RWPE2 (cell line): Measurements from ENCODE around the gene POLR3K.
"Not testable (repeated sequence)": the region's sequence is repeated elsewhere in the genome, so short reads cannot be mapped to it uniquely, and the experiment has no call there.

Experiments used
- ATAC-seq: fragments of 200-7000 bp; cut with Tn5 transposase; 3 replicates; pipeline ENCODE4 v1.9.1; 2021; ENCODE audit warnings: low read depth
- DNase-seq: peaks from one replicate; pipeline ENCODE4 v3.0.0-alpha.2; 2020; ENCODE audit warnings: low spot score
- H3K27ac ChIP-seq: fragments of 450-650 bp; 2 replicates; pipeline ENCODE4 v1.5.1; 2017; ENCODE audit warnings: mild to moderate bottlenecking; ENCODE audit not compliant: poor library complexity, severe bottlenecking
- H3K27me3 ChIP-seq: fragments of 250-450 bp; sonication (Bioruptor Pico); 2 replicates; pipeline ENCODE4 v1.5.1; 2021; ENCODE audit warnings: mild to moderate bottlenecking, moderate library complexity; ENCODE audit not compliant: insufficient read depth, poor library complexity, severe bottlenecking
- H3K36me3 ChIP-seq: fragments of 250-450 bp; sonication (Bioruptor Pico); 2 replicates; pipeline ENCODE4 v1.5.1; 2020; ENCODE audit warnings: low read depth, mild to moderate bottlenecking, moderate library complexity
- H3K4me1 ChIP-seq: fragments of 250-450 bp; sonication (Bioruptor Pico); 2 replicates; pipeline ENCODE4 v1.5.1; 2021; ENCODE audit warnings: mild to moderate bottlenecking, moderate library complexity; ENCODE audit not compliant: insufficient read depth, poor library complexity, severe bottlenecking
- H3K4me3 ChIP-seq: fragments of 250-450 bp; sonication (Bioruptor Pico); 2 replicates; pipeline ENCODE4 v1.5.1; 2021; ENCODE audit warnings: mild to moderate bottlenecking, moderate library complexity; ENCODE audit not compliant: severe bottlenecking
- H3K9me3 ChIP-seq: fragments of 250-450 bp; sonication (Bioruptor Pico); 2 replicates; pipeline ENCODE4 v1.5.1; 2021; ENCODE audit warnings: mild to moderate bottlenecking, moderate library complexity; ENCODE audit not compliant: severe bottlenecking
- CTCF ChIP-seq: fragments of 450-650 bp; IDR thresholded peaks from one replicate; pipeline ENCODE4 v1.5.1; 2017; ENCODE audit warnings: mild to moderate bottlenecking, moderate library complexity; ENCODE audit not compliant: poor library complexity, severe bottlenecking

The POLR3K gene

GRCh38 chr16:17062-17765 is 36.2 kb downstream of the POLR3K start:
- not testable (repeated sequence) for H3K4me1 ChIP-seq, H3K27ac ChIP-seq, H3K36me3 ChIP-seq, ATAC-seq, H3K9me3 ChIP-seq, DNase-seq, H3K27me3 ChIP-seq, H3K4me3 ChIP-seq

GRCh38 chr16:10772-11171 is 42.6 kb downstream of the POLR3K start:
- H3K36me3 ChIP-seq, H3K4me1 ChIP-seq, H3K4me3 ChIP-seq, ATAC-seq, H3K27me3 ChIP-seq, H3K9me3 ChIP-seq, H3K27ac ChIP-seq: not testable (repeated sequence)
- DNase-seq = peak; percentile 86

GRCh38 chr16:9903-10665 is 43.3 kb downstream of the POLR3K start:
- Histone ChIP-seq H3K9me3 (no peaks in the 10 kb centered on the region), H3K27me3 (no peaks in the 10 kb centered on the region), H3K4me3 (no peak overlapping the region), H3K36me3 (no peaks in the 10 kb centered on the region), H3K4me1 (no peaks in the 10 kb centered on the region), H3K27ac (no peak overlapping the region)
- ATAC-seq = peak; percentile 89
- TF ChIP-seq CTCF = no peak
- no peak for DNase-seq
